DMS114 treated with DMSO at 0.1 percent for 48 hours (cell line): ENCODE data around the gene PXT1.

Source experiments
- DNase-seq: peaks from one replicate; lab custom pipeline; 2025; ENCODE audit not compliant: unreplicated experiment; lab: John Stamatoyannopoulos, UW

PXT1 gene

GRCh38 chr6:36347621-36348020 lies 95.0 kb downstream of the PXT1 start:
- no peak for DNase-seq

- no peak for DNase-seq
Measured at GRCh38 chr6:36346486-36347273, 96.0 kb downstream of the PXT1 start.

GRCh38 chr6:36345681-36346466 lies 96.8 kb downstream of the PXT1 start:
- DNase-seq = no peak

GRCh38 chr6:36343109-36343680 lies 99.5 kb downstream of the PXT1 start:
- no peak for DNase-seq

- DNase-seq = no peak
Measured at GRCh38 chr6:36340618-36341454, 101.8 kb downstream of the PXT1 start.
